Body of pancreas (tissue), 4 donors: ENCODE results near the gene NHLH1.

Experiments
- POLR2A ChIP-seq, 3 donors: fragments of 450-650 bp; IDR thresholded peaks; one replicate each; pipeline ENCODE4 v1.6.1; 2016; ENCODE audit warnings: antibody characterized with exemption in 3 of 3, mild to moderate bottlenecking in 2 of 3
- TF ChIP-seq, protein P1 (sequence below), 7 experiments: fragments of 450-650 bp in 4 of 7; fragments of 200-600 bp in 3 of 7; sonication (generic) in 3 of 7; IDR thresholded peaks; one replicate each; pipeline ENCODE4 v1.5.1; 2016 to 2019; ENCODE audit warnings: antibody characterized with exemption in 7 of 7

DNA sequence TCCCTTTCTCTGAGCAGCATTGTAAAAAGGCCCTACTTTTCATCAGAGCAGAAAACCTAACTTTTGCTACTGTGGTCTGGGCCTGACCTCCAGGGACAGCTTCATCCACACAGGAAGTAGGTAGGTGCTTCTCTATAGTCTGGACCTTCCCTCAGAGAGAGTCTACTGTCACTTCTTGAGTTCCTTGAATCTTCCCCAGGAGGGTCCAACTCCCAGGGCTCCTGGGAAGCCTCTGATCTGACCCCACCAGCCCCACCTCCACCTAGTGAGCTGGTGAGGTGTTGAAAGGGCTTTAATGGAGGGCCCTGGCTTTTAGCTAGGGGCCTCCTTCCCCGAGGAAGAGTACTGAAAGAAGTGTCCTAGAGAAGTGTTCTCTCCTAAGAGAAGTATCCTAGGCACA lies 30.8 kb downstream of the NHLH1 start:
- TF ChIP-seq, protein P1, sequence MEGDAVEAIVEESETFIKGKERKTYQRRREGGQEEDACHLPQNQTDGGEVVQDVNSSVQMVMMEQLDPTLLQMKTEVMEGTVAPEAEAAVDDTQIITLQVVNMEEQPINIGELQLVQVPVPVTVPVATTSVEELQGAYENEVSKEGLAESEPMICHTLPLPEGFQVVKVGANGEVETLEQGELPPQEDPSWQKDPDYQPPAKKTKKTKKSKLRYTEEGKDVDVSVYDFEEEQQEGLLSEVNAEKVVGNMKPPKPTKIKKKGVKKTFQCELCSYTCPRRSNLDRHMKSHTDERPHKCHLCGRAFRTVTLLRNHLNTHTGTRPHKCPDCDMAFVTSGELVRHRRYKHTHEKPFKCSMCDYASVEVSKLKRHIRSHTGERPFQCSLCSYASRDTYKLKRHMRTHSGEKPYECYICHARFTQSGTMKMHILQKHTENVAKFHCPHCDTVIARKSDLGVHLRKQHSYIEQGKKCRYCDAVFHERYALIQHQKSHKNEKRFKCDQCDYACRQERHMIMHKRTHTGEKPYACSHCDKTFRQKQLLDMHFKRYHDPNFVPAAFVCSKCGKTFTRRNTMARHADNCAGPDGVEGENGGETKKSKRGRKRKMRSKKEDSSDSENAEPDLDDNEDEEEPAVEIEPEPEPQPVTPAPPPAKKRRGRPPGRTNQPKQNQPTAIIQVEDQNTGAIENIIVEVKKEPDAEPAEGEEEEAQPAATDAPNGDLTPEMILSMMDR (IDR thresholded peaks at IDR 0.05) = no peak
- no peak for TF ChIP-seq POLR2A (IDR thresholded peaks at IDR 0.05)
